Activated CD4-positive, alpha-beta T cell treated with anti-CD3 and anti-CD28 coated beads, Interleukin-2, amount 50 U/mL, for 48 hours (primary cell): Measurements from ENCODE around the gene RASGRF1.
"Not testable (repeated sequence)": the region's sequence is repeated elsewhere in the genome, so short reads cannot be mapped to it uniquely, and the experiment has no call there.

ENCODE experiments used
- DNase-seq, 2 experiments: peaks; one replicate each; pipeline ENCODE4 v3.0.0-alpha.2; 2020

The RASGRF1 gene

GRCh38 chr15:79037848-79038247, 52.7 kb downstream of the RASGRF1 start:
- DNase-seq = no peak

- DNase-seq = no peak
Observed at GRCh38 chr15:79036323-79036722, 54.3 kb downstream of the RASGRF1 start.

- no peak for DNase-seq
Observed at GRCh38 chr15:79035814-79036213, 54.8 kb downstream of the RASGRF1 start.

GRCh38 chr15:79035111-79035601, 55.4 kb downstream of the RASGRF1 start:
- no peak for DNase-seq

GRCh38 chr15:79034284-79034683, 56.3 kb downstream of the RASGRF1 start:
- no peak for DNase-seq

- DNase-seq = no peak
Observed at GRCh38 chr15:79032656-79033055, 57.9 kb downstream of the RASGRF1 start.

GRCh38 chr15:79031821-79032220, 58.8 kb downstream of the RASGRF1 start:
- DNase-seq = no peak

GRCh38 chr15:79031201-79031600, 59.4 kb downstream of the RASGRF1 start:
- no peak for DNase-seq

- no peak for DNase-seq
Observed at GRCh38 chr15:79030470-79030869, 60.1 kb downstream of the RASGRF1 start.

GRCh38 chr15:79028411-79028964, 62.1 kb downstream of the RASGRF1 start:
- peak; percentile 53 to 56 for DNase-seq

- no peak for DNase-seq
Observed at GRCh38 chr15:79027532-79028410, 62.8 kb downstream of the RASGRF1 start.

- DNase-seq = no peak
Observed at GRCh38 chr15:79025802-79026201, 64.8 kb downstream of the RASGRF1 start.

- peak in 1 of 2 experiments; percentile 14 for DNase-seq
Observed at GRCh38 chr15:79025201-79025600, 65.4 kb downstream of the RASGRF1 start.

GRCh38 chr15:79024493-79024892, 66.1 kb downstream of the RASGRF1 start:
- not testable (repeated sequence) for DNase-seq

- DNase-seq = no peak
Observed at GRCh38 chr15:79023918-79024317, 66.7 kb downstream of the RASGRF1 start.

GRCh38 chr15:79023546-79023890, 67.1 kb downstream of the RASGRF1 start:
- no peak for DNase-seq

GRCh38 chr15:79018960-79019359, 71.6 kb downstream of the RASGRF1 start:
- no peak for DNase-seq

GRCh38 chr15:79017953-79018352, 72.6 kb downstream of the RASGRF1 start:
- no peak for DNase-seq

GRCh38 chr15:79016527-79017170, 73.9 kb downstream of the RASGRF1 start:
- DNase-seq = no peak

GRCh38 chr15:79015416-79015815, 75.2 kb downstream of the RASGRF1 start:
- no peak for DNase-seq

- DNase-seq = no peak
Observed at GRCh38 chr15:79010278-79010677, 80.3 kb downstream of the RASGRF1 start.

- no peak for DNase-seq
Observed at GRCh38 chr15:79009379-79009778, 81.2 kb downstream of the RASGRF1 start.

- DNase-seq = no peak
Observed at GRCh38 chr15:79008659-79009058, 81.9 kb downstream of the RASGRF1 start.

- DNase-seq = peak; percentile 43 to 49
Observed at GRCh38 chr15:79007066-79007465, 83.5 kb downstream of the RASGRF1 start.
